PC-3 (cell line): ENCODE results near the gene HOXD11. TPM values are rescaled to one million over a fixed set of nuclear protein-coding genes. Genes with fewer than 3 reads are reported as not detected.

Experiments
- ATAC-seq: fragments of 200-7000 bp; cut with Tn5 transposase; 2 replicates; pipeline ENCODE4 v1.9.1; 2020; ENCODE audit warnings: mild to moderate bottlenecking, moderate library complexity
- BruUV-seq: library from RNA; stranded (reverse); fragments of 400-500 nt; replicated peaks from 2 replicates; lab custom pipeline; 2021; lab: Mats Ljungman, UMichigan
- CTCF ChIA-PET: fragments of 300-600 bp; sonication (Branson Sonifier 250); formaldehyde crosslinking; loops from one replicate; lab custom pipeline; 2022; ENCODE audit warnings: antibody characterized with exemption; lab: Charles Lee
- POLR2A ChIA-PET: fragments of 300-600 bp; sonication (Branson Sonifier 250); formaldehyde crosslinking; loops from one replicate; lab custom pipeline; 2022; ENCODE audit warnings: antibody characterized with exemption; ENCODE audit not compliant: unreplicated experiment; lab: Charles Lee
- DNase-seq: peaks from one replicate; pipeline ENCODE4 v3.0.0-alpha.2; 2015
- H2AFZ ChIP-seq: fragments of 300-600 bp; sonication (generic); 2 replicates; pipeline ENCODE4 v1.6.0; 2016; ENCODE audit warnings: antibody characterized with exemption, low read length
- H3F3A ChIP-seq: fragments of 300-600 bp; sonication (generic); one replicate; pipeline ENCODE4 v1.6.0; 2017; ENCODE audit warnings: antibody characterized with exemption, low read length, control low read depth, mild to moderate bottlenecking; ENCODE audit not compliant: unreplicated experiment
- H3K27ac ChIP-seq: fragments of 300-600 bp; sonication (generic); 2 replicates; pipeline ENCODE4 v1.5.1; 2016; ENCODE audit warnings: mild to moderate bottlenecking, low read length
- H3K27me3 ChIP-seq: fragments of 300-600 bp; sonication (generic); 2 replicates; pipeline ENCODE4 v1.6.1; 2016; ENCODE audit warnings: low read length, mixed read lengths
- H3K36me3 ChIP-seq: fragments of 300-600 bp; sonication (generic); 2 replicates; pipeline ENCODE4 v1.6.1; 2016; ENCODE audit warnings: low read depth, mixed run types, low read length, mixed read lengths
- H3K4me1 ChIP-seq: fragments of 300-600 bp; sonication (generic); 2 replicates; pipeline ENCODE4 v1.5.1; 2016; ENCODE audit warnings: low read length; ENCODE audit not compliant: insufficient read depth
- H3K4me2 ChIP-seq: fragments of 300-600 bp; sonication (generic); 2 replicates; pipeline ENCODE4 v1.6.0; 2016; ENCODE audit warnings: low read length
- H3K4me3 ChIP-seq: fragments of 300-600 bp; sonication (generic); 2 replicates; pipeline ENCODE4 v1.5.1; 2016; ENCODE audit warnings: mild to moderate bottlenecking, low read length, mixed read lengths
- H3K79me2 ChIP-seq: fragments of 300-600 bp; sonication (generic); 2 replicates; pipeline ENCODE4 v1.6.1; 2017; ENCODE audit warnings: low read length, mixed read lengths
- H3K9ac ChIP-seq: fragments of 300-600 bp; sonication (generic); 2 replicates; pipeline ENCODE4 v1.6.0; 2016; ENCODE audit warnings: mild to moderate bottlenecking, low read length
- H3K9me2 ChIP-seq: fragments of 300-600 bp; sonication (generic); replicated peaks from 2 replicates; pipeline ENCODE4 v1.6.1; 2016; ENCODE audit warnings: mixed run types, low read length, mixed read lengths
- H3K9me3 ChIP-seq: fragments of 300-600 bp; sonication (generic); 2 replicates; pipeline ENCODE4 v1.6.1; 2016; ENCODE audit warnings: low read length, mixed read lengths
- H4K20me1 ChIP-seq: fragments of 300-600 bp; sonication (generic); 2 replicates; pipeline ENCODE4 v1.6.1; 2016; ENCODE audit warnings: low read length, mixed read lengths
- EZH2 ChIP-seq: fragments of 300-600 bp; sonication (generic); IDR thresholded peaks from one replicate; pipeline ENCODE4 v1.6.1; 2017; ENCODE audit warnings: antibody characterized with exemption, mild to moderate bottlenecking, low read length; ENCODE audit not compliant: unreplicated experiment
- EZH2phosphoT487 ChIP-seq: fragments of 300-600 bp; sonication (generic); IDR thresholded peaks from 2 replicates; pipeline ENCODE4 v1.6.1; 2018; ENCODE audit warnings: mild to moderate bottlenecking, antibody characterized with exemption, low read length, borderline replicate concordance
- intact Hi-C: fragments of 100-400 bp; cut with micrococcal nuclease; formaldehyde crosslinking; loops from 2 replicates; pipeline ENCODE4 v1.9.0; 2023
- total RNA-seq: library from RNA; depleted of rRNA; stranded (reverse); fragments of >200 nt; gene quantifications from 2 replicates; pipeline ENCODE4 v1.2.3, GENCODE V29; 2014
- TF ChIP-seq, protein P1 (sequence below): fragments of 300-600 bp; sonication (generic); conservative IDR thresholded peaks from 2 replicates; pipeline ENCODE4 v1.5.1; 2017; ENCODE audit warnings: antibody characterized with exemption, low read depth, mild to moderate bottlenecking, low read length

HOXD11 gene
- total RNA-seq, 1 experiment from 2014 or later = not detected

GRCh38 chr2:176129813-176130146, 22.7 kb downstream of the HOXD11 start:
- Histone ChIP-seq H3K4me3 (peak overlapping the region; percentile 52), H3K4me1 (peaks cover 10% of the 10 kb centered on the region), H3K27ac (no peak overlapping the region), H3K9ac (no peak overlapping the region), H4K20me1 (no peaks in the 10 kb centered on the region), H3K9me2 (no peaks in the 10 kb centered on the region), H3K36me3 (no peaks in the 10 kb centered on the region; the same call in 1 of the 2 replicates), H3K4me2 (peak overlapping the region; percentile 99), H3K9me3 (no peaks in the 10 kb centered on the region), H3K79me2 (no peaks in the 10 kb centered on the region), H3K27me3 (no peaks in the 10 kb centered on the region), H3F3A (peaks cover 4% of the 10 kb centered on the region), H2AFZ (peak overlapping the region; percentile 44; the same call in 1 of the 2 replicates)
- ATAC-seq = no peak; the same call in 1 of the 2 replicates
- no TSS peak for BruUV-seq
- ChIA-PET CTCF (interaction anchor here (0.5 kb wide), 1 partner anchor 148 kb away, joined by 5 read pairs; no protein-coding TSS in a partner anchor), POLR2A (interaction anchor here (0.6 kb wide), 1 partner anchor 533 kb away, joined by 4 read pairs; no protein-coding TSS in a partner anchor)
- intact Hi-C loops = no loop called here
- DNase-seq = no peak
- TF ChIP-seq EZH2phosphoT487 (no peak), EZH2 (no peak)
- TF ChIP-seq, protein P1, sequence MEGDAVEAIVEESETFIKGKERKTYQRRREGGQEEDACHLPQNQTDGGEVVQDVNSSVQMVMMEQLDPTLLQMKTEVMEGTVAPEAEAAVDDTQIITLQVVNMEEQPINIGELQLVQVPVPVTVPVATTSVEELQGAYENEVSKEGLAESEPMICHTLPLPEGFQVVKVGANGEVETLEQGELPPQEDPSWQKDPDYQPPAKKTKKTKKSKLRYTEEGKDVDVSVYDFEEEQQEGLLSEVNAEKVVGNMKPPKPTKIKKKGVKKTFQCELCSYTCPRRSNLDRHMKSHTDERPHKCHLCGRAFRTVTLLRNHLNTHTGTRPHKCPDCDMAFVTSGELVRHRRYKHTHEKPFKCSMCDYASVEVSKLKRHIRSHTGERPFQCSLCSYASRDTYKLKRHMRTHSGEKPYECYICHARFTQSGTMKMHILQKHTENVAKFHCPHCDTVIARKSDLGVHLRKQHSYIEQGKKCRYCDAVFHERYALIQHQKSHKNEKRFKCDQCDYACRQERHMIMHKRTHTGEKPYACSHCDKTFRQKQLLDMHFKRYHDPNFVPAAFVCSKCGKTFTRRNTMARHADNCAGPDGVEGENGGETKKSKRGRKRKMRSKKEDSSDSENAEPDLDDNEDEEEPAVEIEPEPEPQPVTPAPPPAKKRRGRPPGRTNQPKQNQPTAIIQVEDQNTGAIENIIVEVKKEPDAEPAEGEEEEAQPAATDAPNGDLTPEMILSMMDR = no peak

DNA sequence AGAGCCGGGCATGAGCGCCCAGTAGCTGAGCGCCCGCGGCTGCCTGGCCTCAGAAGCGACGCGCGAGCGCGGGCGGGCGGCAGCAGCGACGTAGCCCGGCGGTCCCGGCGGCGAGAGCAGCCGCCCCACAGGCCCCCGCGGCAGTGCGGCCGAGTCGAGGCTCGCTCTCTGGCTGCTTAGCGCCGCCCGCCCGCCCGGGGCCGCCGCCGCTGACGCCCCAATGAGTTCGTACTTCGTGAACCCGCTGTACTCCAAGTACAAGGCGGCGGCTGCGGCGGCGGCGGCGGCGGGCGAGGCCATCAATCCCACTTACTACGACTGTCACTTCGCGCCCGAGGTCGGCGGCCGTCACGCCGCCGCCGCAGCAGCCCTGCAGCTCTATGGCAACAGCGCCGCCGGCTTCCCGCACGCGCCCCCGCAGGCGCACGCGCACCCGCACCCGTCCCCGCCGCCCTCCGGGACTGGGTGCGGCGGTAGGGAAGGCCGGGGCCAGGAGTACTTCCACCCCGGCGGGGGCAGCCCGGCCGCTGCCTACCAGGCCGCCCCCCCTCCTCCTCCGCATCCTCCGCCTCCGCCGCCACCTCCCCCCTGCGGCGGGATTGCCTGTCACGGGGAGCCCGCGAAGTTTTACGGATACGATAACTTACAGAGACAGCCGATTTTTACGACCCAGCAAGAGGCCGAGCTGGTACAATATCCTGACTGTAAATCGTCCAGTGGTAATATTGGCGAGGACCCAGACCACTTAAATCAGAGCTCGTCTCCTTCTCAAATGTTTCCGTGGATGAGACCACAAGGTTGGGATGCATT, 23.3 kb downstream of the HOXD11 start:
- no peaks in the 10 kb centered on the region for H3K9me2 ChIP-seq
- H2AFZ ChIP-seq = peak overlapping the region; percentile 96
- peak overlapping the region; percentile 28; the same call in 1 of the 2 replicates for H3K9ac ChIP-seq
- TF ChIP-seq, protein P1 = 0 out of 2 replicates have a peak, but pooled peaks have one; percentile 11
- TF ChIP-seq EZH2phosphoT487 = no peak
- peak; percentile 43 for DNase-seq
- ChIA-PET CTCF (interaction anchor here (1.3 to 2.1 kb wide), 4 partner anchors 424 to 524 kb away, joined by 5 to 18 read pairs (median 15); no protein-coding TSS in a partner anchor), POLR2A (interaction anchor here (0.6 kb wide), 1 partner anchor 533 kb away, joined by 4 read pairs; no protein-coding TSS in a partner anchor)
- H3K27ac ChIP-seq = no peak overlapping the region
- intact Hi-C loops = no loop called here
- peaks cover 14% of the 10 kb centered on the region for H3K4me1 ChIP-seq
- H3K27me3 ChIP-seq = no peaks in the 10 kb centered on the region
- peaks cover 4% of the 10 kb centered on the region for H3F3A ChIP-seq
- ATAC-seq = peak; percentile 57
- H3K36me3 ChIP-seq = no peaks in the 10 kb centered on the region; the same call in 1 of the 2 replicates
- BruUV-seq = no TSS peak
- peak overlapping the region; percentile 99 for H3K4me2 ChIP-seq
- peak overlapping the region; percentile 81 for H3K4me3 ChIP-seq
- no peaks in the 10 kb centered on the region for H3K9me3 ChIP-seq
- H3K79me2 ChIP-seq = no peaks in the 10 kb centered on the region
- no peaks in the 10 kb centered on the region for H4K20me1 ChIP-seq
